HG03460 (cell line): Measurements from ENCODE around the gene MACROD1.

Experiments used
- ATAC-seq: cut with Tn5 transposase; IDR thresholded peaks from one replicate; pipeline ENCODE4 v1.9.1; 2021; ENCODE audit not compliant: unreplicated experiment

The MACROD1 gene

DNA sequence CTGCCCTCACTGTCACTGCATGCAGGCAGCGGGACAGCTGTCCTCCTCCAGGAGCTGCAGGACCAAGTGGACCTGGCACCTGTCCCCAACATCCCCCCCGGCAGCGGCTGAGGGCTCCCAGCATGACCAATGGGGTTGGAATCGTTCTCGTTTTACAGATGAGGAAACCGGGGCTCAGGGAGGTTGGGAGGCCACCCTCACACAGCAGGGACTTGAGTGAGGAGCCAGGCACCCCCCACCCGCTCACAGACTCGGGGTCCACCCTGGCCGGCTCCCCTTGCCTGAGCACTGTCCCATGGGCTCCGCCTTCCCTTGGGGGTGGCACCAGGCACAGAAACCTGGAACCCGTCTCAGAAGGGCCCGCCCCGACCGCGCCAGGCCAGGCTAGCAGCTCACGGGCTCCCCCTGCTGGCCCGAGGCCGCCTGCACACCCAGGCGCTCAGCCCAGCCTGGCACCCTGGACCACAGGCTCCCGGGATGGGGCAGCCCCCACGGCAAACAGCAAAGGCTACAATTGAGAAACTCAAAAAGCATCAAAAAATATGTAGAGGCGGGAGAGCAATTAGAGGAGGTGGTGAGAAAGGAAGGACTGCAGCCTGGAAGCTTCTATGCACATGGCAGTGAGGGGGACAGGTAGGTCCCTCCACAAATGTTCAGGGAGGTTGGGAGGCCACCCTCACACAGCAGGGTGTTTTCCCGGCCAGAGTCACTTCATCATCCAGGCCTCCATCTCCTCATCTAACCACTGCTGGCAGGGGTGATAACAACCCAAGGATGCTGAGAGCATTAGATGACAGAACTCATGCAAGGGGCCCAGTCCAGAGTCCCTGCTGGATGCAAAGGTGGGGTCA lies 12.8 kb downstream of the MACROD1 start:
- peak; percentile 75 for ATAC-seq

DNA sequence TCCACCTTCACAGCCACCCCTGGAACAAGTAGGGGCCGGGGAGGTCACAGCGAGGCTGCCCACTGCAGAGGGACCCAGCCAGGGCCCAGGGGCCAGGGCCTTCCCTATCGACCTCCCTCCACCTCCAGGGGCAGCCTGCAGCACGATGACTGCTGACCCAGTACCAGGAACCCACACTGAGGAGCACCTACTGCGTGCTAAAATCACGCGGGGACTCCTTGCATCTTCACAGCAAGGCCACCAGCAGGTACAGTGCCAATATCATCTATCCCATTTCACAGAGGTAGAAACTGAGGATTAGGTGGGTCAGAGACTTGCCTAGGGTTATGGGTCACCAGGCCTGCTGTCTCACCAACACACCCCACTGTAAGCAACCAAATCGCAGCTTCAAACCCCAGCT lies 14.6 kb downstream of the MACROD1 start:
- ATAC-seq: no peak

DNA sequence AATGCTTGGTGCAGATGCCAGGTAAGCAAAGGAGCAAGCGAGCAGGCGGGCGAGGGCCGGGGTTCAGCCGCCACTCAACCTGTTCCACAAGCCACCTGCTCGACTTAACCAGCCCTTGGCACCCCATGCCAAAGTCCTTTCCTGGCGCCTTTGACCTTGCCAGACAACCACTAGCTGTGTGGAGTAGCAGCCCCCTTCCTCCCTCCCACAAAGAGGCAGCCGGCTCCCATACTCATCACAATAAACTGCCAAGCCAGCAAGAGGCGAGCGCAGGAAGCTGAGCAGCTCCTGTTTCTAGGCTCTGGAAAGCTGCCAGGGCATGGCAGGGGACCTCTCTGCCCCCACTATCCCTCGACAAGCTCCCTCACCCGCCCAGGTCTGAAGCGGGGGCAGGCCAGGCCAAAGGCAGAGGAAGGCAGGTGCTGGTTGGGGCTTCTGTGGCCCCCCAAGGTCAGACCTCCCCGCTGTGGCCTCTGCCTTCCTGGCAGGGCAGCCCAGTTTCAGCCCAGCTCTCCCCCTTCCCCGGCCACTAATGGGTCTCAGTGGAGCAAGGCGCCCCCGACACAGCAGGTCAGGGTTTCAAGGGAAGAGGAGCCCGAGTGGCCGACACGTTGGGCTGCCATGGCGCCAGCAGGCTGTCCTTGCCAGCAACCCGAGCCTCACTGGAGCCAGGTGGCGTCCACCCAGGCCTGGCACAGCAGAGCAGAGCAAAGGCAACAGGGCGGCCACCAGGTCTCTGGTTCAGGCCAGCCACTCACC lies 15.3 kb downstream of the MACROD1 start:
- ATAC-seq: no peak

DNA sequence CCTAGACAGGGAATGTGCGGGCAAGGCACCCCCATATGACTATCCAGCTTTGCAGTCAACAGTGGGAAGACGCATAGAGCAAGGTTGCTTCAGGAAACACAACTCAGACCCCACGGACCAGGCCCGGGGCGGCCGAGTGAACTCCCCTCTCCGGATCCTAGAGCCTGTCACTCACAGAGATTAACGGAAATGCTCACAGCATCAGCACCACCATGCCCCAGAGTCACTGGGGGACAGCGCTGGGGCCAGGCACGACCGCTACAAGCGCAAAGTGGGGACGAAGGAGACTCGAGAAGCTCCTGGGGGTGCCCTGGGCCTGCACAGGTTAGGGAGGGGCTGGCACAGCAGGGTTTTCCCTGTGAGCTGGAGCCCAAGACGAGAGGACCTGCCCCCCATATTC lies 15.9 kb downstream of the MACROD1 start:
- no peak for ATAC-seq

DNA sequence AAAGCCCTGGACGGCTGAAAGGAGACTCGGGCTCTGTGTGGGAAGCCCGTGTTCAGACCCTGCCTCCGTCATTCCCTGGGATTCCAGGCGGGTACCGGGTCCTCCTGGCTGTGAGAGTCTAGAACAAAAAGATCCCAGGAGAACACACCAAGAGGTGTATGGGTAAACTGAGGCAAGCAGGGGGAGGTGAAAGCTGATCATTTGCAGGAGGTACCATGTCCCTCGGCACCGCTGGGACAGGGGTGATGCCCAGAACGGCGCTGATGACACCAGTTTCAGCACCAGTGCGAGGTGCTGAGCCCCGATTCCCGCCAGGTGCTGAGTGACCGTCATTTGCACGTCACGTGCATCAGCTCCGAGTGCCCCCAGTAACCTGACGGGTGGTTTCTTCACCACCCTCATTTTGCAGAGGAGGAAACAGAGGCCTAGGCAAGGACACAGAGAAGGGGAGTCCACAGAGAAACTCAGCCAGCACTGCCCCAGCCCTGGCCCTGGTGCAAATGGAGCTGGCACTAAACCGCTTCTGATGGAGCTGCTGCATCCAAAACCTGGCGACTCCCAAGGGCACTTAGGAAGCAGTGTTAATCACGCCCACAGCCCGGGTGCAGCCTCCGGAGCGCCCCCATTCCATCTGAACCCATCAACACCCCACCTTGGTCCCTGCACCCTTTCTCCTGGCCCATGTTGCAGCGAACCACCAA lies 16.8 kb downstream of the MACROD1 start:
- ATAC-seq: no peak

DNA sequence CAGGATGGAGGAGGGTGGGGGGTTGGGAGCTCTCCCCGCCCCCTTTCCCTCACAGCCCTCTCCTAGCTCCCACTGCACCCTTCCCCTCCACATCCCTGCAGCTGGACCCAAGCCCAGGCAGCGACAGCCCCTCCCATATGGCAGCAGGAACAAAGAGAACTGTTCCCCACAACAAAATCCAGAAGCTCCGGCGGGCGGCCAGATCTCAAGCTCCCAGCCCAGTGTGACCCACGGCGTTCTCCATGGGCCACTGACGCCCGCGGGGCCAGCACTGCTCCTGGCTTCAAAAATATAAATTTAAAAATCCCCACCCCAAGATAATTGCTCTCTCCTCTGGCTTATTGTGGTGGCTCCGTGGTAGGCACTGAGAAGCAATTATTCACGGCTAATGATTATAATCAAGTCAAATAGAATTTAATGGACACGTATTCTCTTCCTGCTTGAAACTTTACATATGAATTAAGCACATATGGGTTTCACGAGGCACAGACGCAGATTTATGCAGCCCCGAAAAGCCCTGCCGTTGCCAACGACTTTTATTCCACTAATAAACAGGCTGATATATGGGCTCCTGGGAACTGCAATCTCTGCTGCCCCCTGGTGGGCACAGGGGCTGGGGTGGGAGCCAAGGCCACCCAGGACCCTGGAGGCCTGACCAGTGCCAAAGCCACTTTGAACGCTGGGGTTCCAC lies 17.5 kb downstream of the MACROD1 start:
- no peak for ATAC-seq

DNA sequence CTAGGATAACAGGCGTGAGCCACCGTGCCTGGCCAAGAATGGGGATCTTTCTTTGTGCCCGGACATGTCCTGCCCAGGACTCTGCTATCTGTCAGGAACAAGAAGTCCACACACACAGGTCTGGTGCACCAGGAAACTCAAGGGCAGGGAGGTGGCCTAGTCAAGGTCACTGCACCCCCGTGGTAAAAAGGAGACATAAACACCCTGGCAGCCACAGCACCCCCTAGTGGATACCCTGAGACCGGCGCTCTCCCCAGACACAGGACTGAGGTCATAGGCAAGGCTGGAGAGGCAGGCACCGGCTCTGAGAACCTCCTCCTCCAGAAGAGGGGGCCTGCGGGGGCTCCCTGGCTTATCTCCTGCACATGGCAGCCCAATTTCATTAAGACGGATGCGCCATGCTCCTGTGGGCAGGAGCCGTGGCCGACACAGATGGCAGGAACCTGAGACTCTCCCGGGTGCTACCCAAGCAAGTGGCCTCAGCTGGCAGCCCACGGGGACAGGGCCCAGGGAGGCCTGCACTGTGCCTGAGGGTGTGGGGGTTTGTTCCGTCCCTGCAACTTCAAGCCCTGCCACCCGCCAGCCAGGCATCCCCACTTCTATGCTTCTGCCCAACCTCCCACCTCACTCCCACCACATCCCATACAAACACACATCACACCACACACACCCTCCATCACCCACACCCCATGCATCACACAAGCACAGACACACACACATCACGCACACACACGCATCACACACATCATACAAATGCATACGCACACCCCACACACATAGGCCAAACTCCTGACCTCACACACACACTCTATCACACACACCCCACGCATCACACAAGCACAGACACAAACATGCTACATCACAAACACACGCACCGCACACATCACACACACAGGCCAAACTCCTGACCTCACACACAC lies 19.6 kb downstream of the MACROD1 start:
- ATAC-seq: no peak

DNA sequence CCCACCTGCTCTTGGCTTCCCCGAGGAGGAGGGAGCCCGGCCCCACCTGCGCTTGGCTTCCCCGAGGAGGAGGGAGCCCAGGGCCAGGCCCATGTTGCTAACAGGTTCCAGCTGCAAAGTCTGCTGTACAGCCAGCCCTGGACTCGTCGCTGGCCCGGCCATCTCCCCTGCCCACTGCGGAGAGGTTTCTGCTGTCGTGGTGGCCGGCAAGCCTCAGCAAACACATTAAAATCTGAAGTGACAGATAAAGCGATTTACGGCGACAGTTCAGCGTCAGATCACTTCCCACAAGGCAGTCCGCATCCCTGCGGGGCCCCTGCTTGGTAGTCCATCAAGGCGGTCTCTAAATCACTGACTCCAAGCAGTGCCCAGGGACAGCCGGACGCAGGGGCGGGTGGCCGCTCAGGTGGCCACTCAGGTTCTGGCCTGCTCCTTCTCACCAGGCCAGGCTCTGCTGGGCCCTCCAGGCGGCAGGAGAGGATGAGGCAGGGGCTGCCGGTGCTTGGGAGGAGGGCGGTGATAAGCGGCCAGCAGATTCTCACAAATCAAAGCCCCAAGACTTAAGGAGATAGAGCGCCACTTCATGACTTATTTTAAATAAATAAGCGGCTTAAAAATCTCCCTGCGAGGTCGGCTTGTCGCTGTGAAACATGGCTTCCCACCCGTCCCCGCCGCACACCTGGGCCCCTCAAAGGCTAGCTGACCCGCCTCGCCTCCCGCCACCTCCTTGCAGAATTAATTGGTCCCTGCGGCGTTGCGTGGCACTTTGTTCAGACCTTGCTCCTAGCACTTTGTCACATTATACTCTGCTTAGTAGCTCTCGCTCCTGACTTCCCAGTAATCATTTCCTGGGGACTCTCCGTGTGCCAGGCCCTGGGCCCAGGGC lies 21.1 kb downstream of the MACROD1 start:
- ATAC-seq: no peak

DNA sequence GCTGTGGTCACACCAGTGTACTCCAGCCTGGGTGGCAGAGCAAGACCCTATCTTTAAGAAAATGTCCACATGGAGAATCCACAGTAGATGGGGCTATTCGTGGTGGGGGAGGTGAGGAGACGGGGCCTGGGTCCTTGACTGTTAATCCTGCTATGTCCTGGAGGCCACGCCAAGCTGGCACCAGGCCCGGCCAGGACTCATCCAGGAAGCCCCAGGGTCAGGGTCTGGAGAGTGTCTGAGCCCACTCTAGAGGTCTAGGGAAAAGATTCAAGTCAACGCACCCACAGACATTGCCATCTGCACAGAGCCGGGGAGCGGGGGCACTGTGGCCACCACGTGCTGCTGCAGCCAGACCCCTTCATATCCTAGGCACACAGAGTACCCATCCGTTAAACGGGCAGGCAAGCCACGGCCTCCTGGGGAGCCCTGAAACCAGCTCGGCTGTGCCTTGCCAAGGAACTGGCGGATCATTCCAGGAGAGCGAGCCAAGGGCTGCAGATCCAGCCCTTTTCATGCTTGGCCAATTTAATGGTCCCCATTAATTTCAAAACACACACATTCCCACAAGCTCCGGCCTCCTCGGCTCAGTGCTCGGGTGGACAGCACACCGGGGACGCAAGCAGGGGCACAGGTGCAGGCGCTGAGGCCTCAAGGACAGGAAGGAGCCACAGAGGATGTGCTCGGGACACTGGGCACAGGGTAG lies 24.7 kb downstream of the MACROD1 start:
- no peak for ATAC-seq

DNA sequence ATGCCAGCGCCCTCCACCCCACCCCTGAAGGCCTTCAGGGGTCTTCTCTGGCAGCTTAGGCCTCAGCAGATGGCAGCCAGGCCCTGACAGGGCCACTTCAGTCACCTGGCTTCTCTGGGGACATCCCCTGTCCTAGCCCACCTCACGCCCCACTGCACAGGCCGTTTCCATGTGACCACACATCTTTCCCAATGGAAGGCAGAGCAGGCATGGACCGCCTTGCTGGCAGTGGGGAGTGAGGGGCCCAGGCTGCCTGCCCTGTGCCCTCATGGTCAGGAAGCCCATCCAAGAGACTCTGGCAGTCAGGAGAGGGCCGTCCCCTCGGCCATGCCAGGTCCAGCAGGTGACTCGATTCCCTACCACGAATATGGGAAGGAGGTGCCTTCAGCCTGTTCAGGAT lies 25.8 kb downstream of the MACROD1 start:
- no peak for ATAC-seq

DNA sequence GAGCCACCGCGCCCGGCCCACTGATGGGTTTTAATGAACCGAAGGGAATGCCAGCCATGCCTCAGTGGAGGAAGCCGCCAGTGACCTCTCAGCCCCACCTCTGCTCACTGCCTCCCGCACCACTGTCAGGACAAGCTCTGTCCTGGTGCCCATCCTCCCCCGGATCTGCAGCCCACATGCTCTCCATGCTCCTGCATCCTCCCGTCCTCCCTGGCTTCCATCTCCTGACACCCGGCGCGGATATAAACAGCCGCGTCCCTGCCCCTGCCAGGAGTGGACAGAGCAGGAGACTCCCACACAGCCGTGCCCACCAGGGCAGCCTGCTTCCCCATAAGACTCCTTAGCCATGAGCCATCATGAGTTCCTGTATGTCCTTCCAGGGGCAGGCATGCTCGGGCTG lies 26.9 kb downstream of the MACROD1 start:
- ATAC-seq: no peak

DNA sequence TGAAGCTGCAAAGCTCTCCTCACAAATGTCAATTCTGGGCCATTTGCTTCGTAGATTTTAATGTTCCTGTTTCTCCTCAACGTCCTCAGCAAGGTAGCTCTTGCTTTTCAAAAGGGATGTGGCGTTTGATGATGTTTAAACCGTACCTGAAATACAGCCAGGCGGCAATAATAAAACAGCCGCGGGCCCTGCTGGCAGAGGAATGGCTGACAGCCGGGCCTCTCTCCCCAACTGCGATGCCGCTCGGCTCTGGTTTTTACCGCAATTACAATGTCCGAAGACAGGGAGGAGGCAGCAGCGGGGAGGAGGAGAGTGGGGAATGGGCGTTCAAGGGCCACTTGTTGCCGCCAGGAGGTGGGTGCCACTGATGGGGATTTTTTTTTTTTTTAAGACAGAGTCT lies 27.5 kb downstream of the MACROD1 start:
- no peak for ATAC-seq

DNA sequence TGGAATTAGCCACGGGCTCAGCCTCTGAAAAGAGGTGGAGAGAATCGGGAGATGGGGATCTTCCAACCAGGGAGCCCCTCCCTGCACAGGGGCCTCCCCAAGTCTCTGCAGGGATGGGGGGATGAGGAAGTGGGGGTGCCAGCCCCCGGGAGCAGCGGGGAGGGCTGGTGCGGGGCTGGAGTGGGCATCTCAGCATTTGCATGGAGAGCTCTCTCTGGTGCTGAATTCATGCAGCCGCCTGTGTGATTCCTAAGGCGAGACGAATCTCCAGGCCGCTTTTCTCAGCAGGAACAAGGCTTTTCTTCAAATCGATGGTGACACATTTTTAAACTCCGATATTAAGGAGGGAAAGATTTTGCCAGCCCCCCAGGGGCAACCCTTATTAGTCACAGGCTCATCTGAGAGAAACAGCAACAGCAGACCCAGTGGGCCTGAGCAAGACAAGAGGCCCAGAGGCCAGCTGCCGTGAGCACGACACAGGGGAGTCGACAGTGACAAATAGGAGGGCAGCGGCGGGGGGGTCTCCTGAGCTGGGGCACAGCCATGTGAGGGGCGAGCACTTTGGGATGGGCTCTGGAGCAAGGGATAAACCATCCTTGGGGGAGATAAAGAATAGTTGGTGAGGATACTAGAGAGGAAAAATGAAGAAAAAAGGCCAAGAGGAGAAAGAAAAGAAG lies 29.0 kb downstream of the MACROD1 start:
- no peak for ATAC-seq

DNA sequence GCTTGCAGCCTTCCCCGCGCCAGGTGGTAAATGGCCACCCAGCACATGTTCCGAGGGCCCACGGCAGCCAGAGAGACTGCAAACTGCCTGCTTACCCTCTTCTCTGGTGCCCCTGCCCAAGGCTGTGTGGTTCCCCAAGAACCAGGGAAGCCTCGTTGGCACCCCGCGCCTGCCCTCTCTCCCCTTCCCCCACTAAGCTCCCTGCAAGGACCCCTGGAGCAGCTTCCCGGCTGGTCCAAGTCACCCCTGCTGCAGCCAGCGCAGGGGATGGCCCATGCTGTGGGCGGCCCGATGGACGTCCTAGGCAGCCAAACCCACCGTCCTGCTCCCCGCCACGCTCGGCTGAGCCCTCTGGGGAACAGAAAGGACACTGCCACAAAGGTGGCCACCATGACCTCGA lies 30.2 kb downstream of the MACROD1 start:
- no peak for ATAC-seq

DNA sequence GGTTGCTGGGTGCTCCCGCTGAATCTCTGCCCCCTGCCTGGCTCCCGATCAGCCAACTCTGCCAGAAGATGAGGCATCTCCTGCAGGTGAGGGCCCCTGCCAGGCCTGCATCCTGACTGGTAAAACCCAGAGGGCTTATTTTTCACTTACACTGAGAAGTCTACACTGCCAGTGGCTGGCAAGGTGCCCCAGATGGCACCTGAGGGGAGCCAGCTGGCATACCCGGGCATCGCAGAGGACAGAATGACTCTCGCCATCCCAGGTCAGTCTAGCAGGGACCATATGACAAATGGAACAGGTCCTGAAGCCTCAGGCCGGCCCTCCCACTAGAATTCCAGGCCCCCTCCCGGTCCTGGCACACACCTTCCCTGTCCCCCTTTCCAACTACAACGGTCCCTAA lies 30.9 kb downstream of the MACROD1 start:
- no peak for ATAC-seq

DNA sequence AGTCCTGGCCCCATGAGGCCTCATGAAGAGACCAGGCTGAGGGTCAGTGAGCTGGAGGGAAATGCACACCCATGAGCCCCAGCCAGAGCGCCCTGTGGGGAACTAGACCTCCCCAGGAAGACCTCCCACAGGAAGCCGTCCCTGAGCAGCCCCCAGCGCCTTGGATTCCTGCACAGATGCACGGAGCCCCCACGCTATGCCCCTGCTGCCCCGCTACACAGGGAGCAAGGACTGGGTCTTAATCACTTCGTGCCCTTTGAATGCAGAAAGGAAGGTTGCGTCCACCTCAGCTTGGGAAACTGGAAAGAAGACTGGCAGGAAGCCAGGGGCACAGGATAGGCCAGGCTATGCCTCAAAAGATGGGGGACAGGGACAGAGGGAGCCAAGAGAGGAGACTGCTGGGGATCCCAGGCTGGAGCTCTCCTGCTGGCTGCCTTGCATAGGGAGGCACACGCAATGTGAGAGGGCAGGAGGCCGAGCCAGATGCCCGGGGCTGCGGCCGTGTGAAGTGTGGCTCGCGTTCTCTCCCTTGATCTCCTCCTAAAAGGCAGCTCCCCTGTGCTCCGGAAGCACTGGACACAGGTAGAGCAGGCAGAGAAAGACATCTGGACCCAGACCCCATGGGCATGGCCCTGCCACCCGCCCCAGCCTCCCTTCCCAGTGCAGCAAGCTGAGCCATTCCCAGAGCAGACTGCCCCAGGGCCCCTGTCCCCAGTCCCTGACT lies 32.8 kb downstream of the MACROD1 start:
- no peak for ATAC-seq

DNA sequence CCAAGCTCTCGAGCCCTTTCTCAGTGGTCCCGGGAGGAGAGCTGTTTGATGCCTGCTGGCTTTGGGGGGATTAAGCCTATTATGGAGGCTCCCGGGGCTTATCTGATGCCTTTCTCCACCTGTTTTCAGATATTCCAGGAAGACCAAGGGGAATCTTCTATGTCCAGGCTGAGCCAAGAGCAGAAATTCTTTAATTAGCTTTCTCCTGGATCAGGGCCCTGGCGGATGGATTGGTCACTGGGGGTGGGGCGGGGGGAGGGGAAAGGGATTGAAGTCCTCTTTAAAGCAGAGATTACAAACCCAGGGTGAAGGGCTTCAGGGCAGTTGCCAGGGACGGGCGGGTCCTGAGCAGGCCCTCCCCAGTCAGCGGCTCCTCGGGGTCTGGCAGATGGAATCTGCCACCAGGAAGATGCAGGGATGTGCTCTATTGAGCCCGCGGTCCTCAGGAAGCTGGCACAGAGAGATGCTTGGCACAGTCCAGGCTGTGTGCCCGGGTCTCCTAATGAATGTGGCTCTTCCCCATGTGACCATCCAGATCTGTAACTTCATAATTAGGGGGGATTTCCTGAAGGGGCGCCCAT lies 33.6 kb downstream of the MACROD1 start:
- no peak for ATAC-seq
